HG03103 (cell line): ENCODE data around the gene ODAPH.
"Not testable (repeated sequence)": the region's sequence is repeated elsewhere in the genome, so short reads cannot be mapped to it uniquely, and the experiment has no call there.

Source experiments
- ATAC-seq: cut with Tn5 transposase; IDR thresholded peaks from one replicate; pipeline ENCODE4 v1.9.1; 2021; ENCODE audit warnings: low read depth; ENCODE audit not compliant: unreplicated experiment

The ODAPH gene, protein sequence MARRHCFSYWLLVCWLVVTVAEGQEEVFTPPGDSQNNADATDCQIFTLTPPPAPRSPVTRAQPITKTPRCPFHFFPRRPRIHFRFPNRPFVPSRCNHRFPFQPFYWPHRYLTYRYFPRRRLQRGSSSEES

DNA sequence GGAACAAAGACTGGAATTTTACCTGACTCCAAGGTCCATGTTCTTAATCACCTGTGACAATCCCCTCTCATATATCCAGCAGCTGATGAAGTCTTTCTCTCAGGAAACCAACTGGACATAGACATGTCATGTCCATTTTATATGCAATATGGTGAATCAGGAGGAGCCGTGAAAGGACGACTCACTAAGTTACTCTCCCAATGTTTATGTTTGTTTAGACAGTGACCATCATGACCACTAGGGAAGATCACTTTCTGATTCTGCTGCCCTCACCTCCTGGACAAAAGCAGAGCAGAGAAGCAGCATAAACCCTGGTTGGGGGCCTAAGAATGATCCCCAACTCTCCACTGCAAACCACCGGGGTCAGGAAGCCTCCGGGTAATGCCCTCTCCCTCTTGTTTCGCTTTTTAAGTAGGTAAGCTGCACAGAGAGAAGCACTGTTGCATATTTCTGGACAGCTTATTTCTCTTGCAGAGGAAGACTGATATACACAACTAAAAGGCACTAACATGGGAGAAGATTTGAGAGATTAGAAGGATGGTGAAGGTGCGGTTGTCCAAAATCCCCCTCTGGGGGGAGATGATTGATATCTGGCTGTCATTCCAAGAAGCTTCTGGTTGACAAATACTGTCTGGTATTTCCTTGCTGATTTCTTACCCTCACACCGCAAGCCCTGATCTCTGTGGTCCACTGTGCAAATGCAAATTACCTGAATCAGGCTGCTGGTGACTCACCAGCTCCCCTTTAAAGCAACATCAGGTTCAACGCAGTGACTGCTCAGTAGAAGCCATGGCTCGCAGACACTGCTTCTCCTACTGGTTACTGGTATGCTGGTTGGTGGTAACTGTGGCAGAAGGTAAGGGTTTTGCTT lies at the start of gene ODAPH:
Gene ODAPH (plus strand): TSS at position 773 of the 871 bp plus-strand sequence. CDS start 17 bp downstream, at position 790.
- peak; percentile 99 for ATAC-seq

DNA sequence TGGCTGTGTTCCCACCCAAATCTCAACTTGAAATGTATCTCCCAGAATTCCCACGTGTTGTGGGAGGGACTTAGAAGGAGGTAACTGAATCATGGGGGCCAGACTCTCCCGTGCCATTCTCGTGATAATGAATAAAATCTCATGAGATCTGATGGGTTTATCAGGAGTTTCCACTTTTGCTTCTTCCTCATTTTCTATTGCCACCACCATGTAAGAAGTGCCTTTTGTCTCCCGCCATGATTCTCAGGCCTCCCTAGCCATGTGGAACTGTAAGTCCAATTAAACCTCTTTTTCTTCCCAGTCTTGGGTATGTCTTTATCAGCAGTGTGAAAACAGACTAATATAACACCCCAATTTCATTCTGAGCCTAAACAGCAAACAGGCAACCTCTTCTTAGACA lies 46.3 kb upstream of the ODAPH start:
- ATAC-seq: not testable (repeated sequence)

DNA sequence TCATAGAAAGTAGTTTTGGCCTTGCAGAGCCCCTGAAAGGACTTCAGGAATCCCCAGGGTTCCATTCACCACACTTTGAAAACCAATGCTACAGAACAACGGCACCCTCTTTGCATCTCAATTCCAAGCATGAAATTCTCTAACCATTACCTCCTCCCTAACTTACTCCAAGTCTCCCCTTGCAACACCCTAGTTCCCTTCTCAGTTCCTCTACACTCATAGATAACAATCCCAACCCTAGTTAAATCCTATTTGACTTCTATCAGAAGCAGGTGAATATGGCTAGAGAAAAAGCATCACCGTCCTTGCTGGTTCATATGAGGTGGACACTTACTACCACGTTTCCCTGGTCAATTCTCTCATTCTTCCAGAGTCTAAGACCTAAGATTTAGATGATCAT lies 44.0 kb upstream of the ODAPH start:
- no peak for ATAC-seq

DNA sequence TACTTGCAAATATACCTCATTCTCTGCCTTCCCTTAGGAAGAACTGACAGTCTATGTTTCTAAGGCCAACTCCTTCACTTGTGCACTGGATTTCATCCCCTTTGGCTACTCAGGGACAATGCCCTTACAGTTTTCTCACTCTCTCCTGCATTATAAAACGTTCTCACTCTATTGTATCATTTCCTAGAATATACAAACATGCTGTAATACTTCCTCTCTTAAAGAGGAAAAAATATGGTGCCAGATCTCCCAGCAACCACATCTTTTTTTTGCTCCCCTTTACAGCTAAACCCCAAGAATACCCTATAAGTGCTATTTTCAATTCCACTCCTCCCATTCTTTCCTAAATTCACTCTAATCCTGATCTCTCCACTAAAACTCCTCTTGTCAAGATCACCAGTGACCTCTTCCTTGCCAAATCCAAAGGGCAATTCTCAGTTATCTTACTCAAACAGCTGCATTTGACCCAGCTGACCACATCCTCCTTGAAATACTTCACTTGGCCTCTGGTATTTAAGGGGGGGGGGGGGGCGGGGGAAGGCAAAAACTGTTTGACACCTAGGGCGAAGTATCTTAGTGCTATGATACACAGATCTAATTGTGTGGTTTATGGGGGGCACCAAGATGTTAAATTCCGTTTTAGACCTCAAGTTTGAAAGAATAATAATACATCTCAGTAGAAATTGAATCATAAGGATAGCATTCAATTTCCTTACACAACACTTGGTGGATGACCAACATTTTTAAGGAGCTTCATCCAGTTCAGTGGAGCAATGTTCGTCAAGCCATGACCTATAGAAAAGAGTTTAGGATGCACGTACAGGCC lies 43.3 kb upstream of the ODAPH start:
- ATAC-seq: no peak

DNA sequence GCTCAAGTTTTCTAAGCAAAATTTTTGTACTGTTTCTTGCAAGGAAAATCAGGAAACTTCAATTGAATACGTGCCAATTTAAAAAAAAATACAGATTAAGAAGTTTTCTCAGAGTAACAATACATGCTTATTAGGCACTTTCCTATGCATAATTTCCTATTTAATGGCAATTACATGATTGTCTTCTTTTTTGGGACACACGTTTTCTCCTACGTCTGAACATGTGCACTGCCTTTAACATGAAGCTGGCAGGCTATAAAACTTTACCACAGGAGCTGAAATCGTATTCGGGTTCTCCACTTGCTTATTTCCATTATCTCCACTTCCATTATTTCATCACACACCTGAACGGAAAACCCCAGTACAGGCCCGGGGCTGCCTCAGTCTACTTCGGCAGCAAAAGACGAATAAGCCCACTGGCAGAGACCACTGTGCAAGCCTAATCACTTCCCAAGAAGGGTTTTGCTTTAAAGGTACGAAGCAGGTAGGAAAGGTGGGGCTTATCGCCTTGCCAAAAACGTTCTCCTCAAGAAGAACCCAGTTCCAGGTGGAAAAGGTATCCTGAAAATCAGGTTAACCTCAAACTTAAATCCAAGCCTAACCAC lies 42.2 kb upstream of the ODAPH start:
- ATAC-seq: no peak

DNA sequence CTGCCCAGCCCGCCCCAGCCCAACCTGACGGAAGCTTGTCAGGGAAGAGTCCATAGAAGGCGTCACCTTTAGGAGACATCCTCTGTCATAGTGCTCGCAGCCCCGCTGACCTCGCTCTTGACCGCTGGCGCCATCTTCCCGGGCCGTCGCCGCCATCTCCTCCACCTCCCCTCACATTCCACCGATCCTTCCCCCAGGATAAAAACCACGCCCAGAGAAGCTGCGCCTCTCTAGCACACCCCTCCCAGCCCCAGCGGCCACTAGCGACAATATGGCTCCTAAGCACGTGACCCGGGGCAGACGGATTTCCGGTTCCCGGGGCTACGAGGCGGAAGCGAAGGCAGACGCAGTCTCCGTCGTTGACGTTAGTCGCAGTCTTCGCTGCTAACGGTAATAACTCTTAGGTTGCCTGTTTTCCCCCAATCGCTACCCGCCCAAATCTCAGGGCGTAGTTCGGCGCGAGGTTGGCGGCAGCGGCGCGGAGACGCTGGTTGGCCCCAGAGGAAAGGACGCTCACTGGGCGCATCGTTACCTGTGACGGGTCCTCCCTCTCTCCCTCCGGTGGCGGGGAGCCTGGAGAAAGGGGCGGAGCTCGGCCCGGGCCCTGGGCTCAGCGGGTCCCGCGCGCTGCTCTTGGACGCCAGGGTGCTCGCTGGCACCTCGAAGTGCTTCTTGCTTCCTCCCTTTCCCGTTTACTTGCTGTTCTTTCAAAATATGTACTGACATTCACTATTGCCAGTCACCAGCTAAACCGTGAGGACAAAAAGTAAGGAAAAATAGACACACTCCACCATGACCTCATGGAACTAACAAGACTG lies 41.5 kb upstream of the ODAPH start, which contains the start of the genes RCHY1 and THAP6:
Gene RCHY1 (minus strand): TSS at position 273 of the 818 bp plus-strand sequence. CDS start 117 bp downstream, at position 156.
Gene THAP6 (plus strand): TSS at position 343 of the 818 bp plus-strand sequence. CDS start 980 bp downstream, outside the sequence.
- peak; percentile 91 for ATAC-seq

DNA sequence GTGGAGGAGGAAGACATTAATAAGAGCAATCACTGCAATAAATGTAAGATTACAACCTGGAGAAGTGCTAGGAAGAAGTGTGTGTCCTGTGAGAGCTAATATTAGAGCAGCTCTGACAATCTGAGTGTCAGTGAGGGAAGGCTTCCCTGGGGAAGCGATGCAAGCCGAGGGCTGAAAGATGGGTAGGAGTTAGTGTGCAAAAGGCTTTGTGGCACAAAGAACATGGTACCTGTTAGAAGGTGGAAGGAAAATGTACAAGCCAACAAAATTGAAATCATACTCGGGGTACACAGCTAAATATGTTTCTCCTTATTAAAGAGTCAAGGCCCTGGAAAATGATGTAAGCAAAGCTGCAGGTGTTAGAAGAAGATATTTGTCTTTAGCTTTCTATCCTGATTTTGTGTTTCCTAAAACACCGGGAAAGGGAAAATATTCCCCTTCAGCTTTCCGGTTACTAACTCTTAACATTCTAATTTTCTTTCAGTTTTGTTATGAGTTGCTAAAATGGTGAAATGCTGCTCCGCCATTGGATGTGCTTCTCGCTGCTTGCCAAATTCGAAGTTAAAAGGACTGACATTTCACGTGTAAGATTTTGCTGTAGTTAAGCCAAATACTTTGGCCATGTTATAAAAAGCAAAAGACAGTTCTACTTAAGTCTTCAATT lies 40.8 kb upstream of the ODAPH start:
- ATAC-seq: no peak

DNA sequence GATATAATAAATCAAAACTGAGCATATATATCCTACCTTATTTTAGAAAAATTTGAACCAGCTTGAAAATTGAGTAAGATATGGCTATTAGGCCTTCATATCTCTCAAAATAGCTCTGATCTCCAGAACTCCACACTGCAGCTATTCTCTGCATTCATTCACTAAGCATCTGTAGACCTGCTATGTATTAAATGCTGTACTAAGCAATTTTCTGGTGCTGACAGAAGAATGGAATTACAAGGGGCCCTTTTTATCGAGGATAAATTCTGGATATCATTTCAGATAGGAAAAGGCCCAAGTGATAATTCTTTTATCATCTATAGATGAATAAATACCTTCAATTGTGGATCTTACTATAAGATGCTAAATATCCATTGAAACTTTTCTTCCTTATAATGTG lies 39.7 kb upstream of the ODAPH start:
- ATAC-seq: no peak

DNA sequence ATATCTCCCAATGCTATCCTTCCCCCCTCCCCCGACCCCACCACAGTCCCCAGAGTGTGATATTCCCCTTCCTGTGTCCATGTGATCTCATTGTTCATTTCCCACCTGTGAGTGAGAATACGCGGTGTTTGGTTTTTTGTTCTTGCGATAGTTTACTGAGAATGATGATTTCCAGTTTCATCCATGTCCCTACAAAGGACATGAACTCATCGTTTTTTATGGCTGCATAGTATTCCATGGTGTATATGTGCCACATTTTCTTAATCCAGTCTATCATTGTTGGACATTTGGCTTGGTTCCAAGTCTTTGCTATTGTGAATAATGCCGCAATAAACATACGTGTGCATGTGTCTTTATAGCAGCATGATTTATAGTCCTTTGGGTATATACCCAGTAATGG lies 36.4 kb upstream of the ODAPH start:
- ATAC-seq: not testable (repeated sequence)

DNA sequence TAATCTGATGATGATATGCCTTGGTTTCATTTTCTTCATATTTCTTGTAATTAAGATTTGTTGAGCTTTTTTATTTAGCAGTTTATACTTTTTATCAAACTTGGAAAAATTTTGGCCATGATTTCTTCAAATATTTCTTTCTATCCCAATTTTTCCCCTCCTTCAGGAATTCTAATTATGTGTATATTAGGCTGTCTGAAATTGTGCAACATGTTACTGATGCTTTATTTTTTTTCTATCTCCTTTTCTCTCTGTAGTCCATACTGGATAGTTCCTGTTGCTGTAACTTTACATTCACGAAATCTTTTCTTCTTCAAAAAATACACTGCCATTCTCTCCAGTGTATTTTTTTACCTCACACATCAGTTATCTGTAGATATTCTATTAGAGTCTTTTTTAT lies 30.8 kb upstream of the ODAPH start:
- no peak for ATAC-seq

DNA sequence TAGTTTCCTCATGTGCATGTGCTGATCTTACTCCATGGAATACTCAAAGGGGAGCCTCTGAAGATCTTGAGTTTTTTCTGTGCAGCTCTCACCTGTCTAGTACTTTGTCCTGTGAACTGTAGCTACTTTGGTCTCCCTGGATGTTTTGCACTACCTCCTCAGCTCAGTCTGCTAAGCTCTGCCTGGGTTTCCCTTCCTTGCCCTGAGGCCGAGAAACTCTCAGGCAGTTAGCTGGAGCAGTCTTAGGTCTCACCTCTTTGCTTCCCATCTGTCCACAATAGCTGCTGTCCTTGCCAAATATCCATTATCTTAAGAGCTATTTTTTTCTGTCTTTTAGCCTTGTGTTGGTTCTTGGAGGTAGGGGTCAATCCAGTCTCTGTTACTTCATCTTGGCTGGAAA lies 30.0 kb upstream of the ODAPH start:
- no peak for ATAC-seq

DNA sequence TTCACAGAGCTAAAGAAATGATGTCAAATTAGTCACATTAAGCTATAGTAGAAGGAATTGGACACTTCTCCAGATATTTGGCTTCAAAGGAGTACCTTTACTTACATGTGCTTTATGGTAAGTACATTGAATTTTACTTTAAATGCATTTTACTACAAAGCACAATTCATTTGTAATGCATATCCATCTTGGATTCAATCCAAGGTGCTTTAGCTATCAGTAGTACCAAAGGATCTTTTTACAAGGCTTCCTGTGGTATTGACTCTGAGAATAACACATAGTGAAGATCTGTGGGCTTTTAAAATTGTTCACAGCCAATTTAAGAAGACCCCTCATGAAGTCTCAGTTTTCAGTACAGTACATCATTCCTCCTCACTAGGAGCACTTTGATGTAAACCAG lies 28.4 kb upstream of the ODAPH start:
- ATAC-seq: no peak

DNA sequence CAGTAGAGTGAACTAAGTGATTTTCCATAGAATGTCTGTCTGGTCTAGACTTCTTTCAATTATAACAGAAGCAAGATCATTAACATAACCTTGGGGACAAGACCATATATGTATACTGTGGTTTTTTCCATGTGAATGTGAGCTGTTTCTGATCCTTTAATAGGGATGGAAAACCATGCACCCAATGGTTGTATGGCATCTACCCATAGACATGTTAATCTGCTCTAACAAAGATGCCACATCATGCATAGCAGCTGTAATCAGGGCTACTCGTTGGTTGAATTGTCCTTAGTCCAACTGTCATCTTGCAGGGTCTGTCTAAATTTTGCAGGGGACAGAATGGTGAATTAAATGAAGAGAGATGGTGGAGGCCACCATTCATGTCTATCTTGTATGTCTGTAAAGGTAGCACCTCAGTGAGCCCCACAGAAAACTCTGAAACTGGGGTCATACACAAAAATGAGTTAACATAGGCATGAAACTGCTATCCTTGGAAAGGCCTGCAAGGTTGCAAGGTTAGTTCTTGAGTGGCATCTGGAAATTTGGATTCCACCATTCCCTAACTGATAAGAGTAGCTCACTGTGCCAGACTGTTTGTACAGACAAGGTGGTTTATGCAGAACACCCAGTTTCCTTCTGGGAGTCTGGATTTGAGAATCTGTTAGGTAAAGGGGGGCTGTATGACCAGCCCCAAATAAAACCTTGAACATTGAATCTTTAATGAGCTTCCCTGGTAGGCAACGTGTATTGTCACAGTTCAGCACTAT lies 25.1 kb upstream of the ODAPH start:
- no peak for ATAC-seq

DNA sequence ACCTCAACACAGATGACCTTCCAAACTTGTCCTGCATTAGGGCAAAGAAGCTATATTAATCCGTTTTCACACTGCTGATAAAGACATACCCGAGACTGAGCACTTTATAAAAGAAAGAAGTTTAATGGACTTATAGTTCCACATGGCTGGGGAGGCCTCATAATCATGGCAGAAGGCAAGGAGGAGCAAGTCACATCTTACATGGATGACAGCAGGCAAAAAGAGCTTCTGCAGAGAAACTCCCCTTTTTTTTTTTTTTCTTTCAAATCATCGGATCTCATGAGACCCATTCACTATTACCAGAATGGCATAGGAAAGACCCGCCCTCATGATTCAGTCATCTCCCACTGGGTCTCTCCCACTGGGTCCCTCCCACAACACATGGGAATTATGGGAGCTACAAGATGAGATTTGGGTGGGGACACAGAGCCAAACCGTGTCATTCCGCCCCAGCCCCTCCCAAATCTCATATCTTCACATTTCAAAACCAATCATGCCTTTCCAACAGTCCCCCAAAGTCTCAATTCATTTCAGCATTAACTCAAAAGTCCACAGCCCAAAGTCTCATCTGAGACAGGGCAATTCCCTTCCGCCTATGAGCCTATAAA lies 24.2 kb upstream of the ODAPH start:
- ATAC-seq: not testable (repeated sequence)

DNA sequence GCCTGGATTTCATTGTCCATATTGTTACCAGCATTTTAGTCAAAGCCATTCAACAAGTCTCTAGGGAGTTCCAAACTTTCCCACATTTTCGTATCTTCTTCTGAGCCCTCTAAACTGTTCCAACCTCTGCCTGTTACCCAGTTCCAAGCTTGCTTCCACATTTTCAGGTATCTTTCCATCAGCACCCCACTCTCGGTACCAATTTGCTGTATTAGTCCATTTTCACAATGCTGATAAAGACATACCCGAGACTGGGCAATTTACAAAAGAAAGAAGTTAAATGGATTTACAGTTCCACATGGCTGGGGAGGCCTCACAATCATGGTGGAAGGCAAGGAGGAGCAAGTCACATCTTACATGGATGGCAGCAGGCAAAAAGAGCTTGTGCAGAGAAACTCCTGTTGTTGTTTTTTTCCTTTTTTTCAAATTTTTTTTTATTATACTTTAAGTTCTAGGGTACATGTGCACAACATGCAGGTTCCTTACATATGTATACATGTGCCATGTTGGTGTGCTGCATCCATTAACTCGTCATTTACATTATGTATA lies 22.5 kb upstream of the ODAPH start:
- not testable (repeated sequence) for ATAC-seq

DNA sequence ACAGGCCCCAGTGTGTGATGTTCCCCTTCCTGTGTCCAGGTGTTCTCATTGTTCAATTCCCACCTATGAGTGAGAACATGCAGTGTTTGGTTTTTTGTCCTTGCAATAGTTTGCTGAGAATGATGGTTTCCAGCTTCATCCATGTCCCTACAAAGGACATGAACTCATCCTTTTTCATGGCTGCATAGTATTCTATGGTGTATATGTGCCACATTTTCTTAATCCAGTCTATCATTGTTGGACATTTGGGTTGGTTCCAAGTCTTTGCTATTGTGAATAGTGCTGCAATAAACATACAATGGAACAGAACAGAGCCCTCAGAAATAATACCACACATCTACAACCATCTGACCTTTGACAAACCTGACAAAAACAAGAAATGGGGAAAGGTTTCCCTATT lies 21.9 kb upstream of the ODAPH start:
- ATAC-seq: not testable (repeated sequence)

DNA sequence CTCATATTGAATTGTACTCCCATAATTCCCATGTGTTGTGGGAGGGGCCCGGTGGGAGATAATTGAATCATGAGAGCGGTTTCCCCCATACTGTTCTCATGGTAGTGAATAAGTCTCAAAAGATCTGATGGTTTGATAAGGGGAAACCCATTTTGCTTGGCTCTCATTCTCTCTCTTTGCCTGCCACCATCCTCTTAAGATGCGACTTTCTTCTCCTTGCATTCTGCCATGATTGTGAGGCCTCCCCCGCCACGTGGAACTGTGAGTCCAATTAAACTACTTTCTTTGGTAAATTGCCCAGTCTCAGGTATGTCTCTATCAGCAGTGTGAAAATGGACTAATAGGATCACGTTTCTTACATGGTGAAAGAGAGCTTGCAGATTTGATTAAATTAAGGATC lies 18.6 kb upstream of the ODAPH start:
- not testable (repeated sequence) for ATAC-seq

DNA sequence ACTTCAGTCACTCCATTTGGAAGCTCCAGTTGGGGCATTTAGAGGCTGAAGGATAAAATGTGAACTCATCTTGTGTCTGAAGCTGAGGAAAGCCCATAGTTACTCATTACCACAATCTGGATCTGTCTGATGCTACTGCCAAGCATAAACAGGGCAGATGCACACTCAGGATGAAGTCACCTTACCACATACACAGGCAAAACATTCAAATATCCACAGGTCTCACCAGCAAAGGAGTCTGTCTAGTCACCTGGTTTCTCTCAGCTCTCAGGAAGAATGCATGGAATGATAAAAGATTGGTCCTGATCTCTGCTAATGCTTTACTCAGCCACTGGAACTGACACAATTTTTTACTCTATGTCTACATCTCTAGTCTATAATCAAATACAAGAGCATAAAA lies 13.0 kb upstream of the ODAPH start:
- ATAC-seq: no peak
